Chondrocyte (in vitro differentiated cells): ENCODE data around the gene NFU1. TPM values are rescaled to one million over a fixed set of nuclear protein-coding genes. Genes with fewer than 3 reads are reported as not detected.
A peak's percentile ranks its signal among the peaks of the same experiment; 100 is the strongest.

Source experiments
- DNase-seq: peaks from one replicate; pipeline ENCODE4 v3.0.0; 2021; ENCODE audit warnings: mixed read lengths, low spot score
- H3K27ac Mint-ChIP-seq: one replicate; pipeline ENCODE4 v1.8.0; 2021; ENCODE audit warnings: mild to moderate bottlenecking, moderate library complexity, mixed read lengths; ENCODE audit not compliant: unreplicated experiment
- H3K27me3 Mint-ChIP-seq: 2 replicates; pipeline ENCODE4 v1.8.0; 2021; ENCODE audit warnings: low read depth, mixed read lengths
- H3K36me3 Mint-ChIP-seq: 2 replicates; pipeline ENCODE4 v1.8.0; 2021; ENCODE audit warnings: low read depth, mixed read lengths
- H3K4me1 Mint-ChIP-seq: 2 replicates; pipeline ENCODE4 v1.8.0; 2021; ENCODE audit warnings: low read depth, mild to moderate bottlenecking, mixed read lengths
- H3K4me3 Mint-ChIP-seq: one replicate; pipeline ENCODE4 v1.8.0; 2021; ENCODE audit warnings: mild to moderate bottlenecking, moderate library complexity, mixed read lengths; ENCODE audit not compliant: unreplicated experiment
- H3K9me3 Mint-ChIP-seq: 2 replicates; pipeline ENCODE4 v1.8.0; 2021; ENCODE audit warnings: low read depth, mixed read lengths
- total RNA-seq: library from RNA; stranded (reverse); gene quantifications from 3 replicates; pipeline ENCODE4 v1.2.1, GENCODE V29; 2021
- TF ChIP-seq, protein P1 (sequence below): fragments of 200-600 bp; sonication (generic); IDR thresholded peaks from 2 replicates; pipeline ENCODE4 v1.5.0; 2021; ENCODE audit warnings: antibody characterized with exemption, mild to moderate bottlenecking, moderate library complexity

The NFU1 gene
- total RNA-seq, 1 donor from 2014 or later, result 40.7 TPM

DNA sequence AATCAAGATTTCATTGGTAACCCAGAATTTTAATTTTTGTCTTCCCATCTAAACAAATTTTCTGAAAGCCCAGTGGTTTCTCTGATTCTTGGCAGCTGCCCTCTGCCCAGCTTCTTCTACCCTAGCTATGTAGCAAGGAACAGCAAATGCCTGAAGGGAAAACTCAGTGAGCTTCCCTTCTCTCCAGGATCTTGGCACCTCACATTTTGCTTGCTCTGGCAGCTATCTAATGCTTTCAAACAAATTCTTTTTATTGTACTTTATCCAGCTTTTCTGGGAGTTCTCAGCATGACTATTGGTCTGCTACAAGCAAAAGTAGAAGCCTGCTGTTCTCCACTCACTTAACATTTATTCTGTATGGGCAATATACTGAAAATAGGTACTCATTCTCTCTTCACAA lies 31.9 kb downstream of the NFU1 start:
- Mint-ChIP-seq H3K4me3 (no peak overlapping the region), H3K36me3 (peaks cover 31% of the 10 kb centered on the region), H3K27me3 (no peaks in the 10 kb centered on the region), H3K9me3 (peaks cover 10% of the 10 kb centered on the region), H3K27ac (no peak overlapping the region), H3K4me1 (no peaks in the 10 kb centered on the region)
- TF ChIP-seq, protein P1, sequence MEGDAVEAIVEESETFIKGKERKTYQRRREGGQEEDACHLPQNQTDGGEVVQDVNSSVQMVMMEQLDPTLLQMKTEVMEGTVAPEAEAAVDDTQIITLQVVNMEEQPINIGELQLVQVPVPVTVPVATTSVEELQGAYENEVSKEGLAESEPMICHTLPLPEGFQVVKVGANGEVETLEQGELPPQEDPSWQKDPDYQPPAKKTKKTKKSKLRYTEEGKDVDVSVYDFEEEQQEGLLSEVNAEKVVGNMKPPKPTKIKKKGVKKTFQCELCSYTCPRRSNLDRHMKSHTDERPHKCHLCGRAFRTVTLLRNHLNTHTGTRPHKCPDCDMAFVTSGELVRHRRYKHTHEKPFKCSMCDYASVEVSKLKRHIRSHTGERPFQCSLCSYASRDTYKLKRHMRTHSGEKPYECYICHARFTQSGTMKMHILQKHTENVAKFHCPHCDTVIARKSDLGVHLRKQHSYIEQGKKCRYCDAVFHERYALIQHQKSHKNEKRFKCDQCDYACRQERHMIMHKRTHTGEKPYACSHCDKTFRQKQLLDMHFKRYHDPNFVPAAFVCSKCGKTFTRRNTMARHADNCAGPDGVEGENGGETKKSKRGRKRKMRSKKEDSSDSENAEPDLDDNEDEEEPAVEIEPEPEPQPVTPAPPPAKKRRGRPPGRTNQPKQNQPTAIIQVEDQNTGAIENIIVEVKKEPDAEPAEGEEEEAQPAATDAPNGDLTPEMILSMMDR, result no peak
- no peak for DNase-seq

DNA sequence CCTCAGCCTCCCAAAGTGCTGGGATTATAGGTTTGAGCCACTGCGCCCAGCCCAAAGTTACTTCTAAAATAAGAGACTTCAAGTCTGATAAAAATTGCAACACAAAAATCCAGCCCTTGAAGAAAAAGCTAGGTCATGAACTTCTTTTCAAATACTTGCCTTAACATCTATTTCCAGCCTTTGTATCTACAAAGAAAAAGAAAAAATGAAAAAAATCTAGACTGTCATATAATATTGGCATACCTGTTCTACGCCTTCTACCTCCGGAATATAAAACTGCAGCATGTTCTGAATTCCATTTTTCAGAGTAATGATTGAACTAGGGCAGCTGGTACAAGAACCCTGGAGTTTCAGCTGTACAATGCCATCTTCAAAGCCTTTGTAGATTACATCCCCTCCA lies 37.1 kb downstream of the NFU1 start:
- Mint-ChIP-seq H3K27me3 (no peaks in the 10 kb centered on the region), H3K9me3 (peaks cover 8% of the 10 kb centered on the region), H3K4me1 (peaks cover 13% of the 10 kb centered on the region), H3K4me3 (no peak overlapping the region), H3K36me3 (peaks cover 27% of the 10 kb centered on the region), H3K27ac (no peak overlapping the region)
- TF ChIP-seq, protein P1, result no peak
- DNase-seq, result no peak

DNA sequence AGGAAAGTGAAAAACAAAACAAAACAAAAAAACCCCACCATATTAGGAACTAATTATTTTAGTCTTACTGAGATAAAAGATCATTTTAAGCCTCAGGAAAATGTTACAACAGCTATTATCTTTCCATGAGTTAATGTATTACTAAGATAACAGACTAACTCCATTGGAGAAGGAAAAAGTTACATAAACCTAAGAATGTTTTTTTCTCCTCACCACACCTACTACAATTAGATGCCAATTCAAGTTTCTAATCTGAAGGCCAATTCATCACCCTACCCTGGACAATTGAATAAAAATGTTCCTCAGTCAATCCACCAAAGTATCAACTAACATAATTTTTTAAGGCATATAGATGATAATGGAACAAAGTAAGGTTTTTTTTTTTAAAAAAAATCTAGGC lies 40.0 kb downstream of the NFU1 start:
- TF ChIP-seq, protein P1, result no peak
- Mint-ChIP-seq H3K27me3 (no peaks in the 10 kb centered on the region), H3K9me3 (no peaks in the 10 kb centered on the region), H3K4me3 (no peak overlapping the region), H3K4me1 (peaks cover 13% of the 10 kb centered on the region), H3K36me3 (peaks cover 28% of the 10 kb centered on the region), H3K27ac (peak overlapping the region; percentile 45)
- no peak for DNase-seq

DNA sequence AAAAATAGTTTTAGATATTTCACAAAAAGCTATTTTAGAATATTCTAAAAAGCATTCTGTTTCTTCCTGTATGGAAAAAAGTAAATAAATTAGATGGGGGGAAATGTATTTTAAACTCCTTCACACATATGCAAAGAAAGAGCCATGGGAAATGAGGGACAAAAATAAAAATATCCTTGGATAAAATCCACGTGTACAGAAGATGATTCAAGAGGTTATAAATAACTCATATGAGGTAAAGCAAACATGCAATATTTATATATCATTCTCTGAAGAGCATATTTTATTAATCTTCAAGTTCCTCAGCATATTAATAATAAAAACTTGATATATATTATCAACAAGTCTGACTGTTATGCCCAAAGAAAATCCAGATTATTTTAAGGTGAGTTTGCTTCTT lies 41.4 kb downstream of the NFU1 start:
- Mint-ChIP-seq H3K36me3 (peaks cover 26% of the 10 kb centered on the region), H3K27me3 (no peaks in the 10 kb centered on the region), H3K27ac (peak overlapping the region; percentile 51), H3K4me1 (peaks cover 13% of the 10 kb centered on the region), H3K4me3 (no peak overlapping the region), H3K9me3 (no peaks in the 10 kb centered on the region)
- TF ChIP-seq, protein P1, result no peak
- DNase-seq, result no peak

DNA sequence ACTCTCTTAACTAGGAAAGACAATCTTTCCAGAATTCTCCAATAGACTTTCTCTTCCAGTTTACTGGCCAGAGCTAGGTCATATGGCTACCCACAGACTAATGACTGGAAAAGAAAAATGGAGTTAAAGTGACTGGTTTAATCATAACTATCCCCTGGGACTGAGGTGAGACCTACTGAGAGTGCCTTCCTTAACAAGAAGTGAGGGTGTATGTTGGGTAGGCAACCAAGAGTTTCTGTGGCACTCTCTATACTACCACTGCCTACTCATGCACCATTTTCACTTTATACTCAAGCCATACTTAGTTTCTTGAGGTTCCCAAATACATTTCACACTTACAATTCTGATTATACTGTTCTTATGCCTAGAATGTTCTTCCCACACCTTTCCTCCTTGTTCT lies 43.3 kb downstream of the NFU1 start:
- H3K4me1 Mint-ChIP-seq, result peaks cover 13% of the 10 kb centered on the region
- H3K27me3 Mint-ChIP-seq, result no peaks in the 10 kb centered on the region
- no peak overlapping the region for H3K27ac Mint-ChIP-seq
- no peak overlapping the region for H3K4me3 Mint-ChIP-seq
- DNase-seq, result no peak
- H3K9me3 Mint-ChIP-seq, result no peaks in the 10 kb centered on the region
- H3K36me3 Mint-ChIP-seq, result peaks cover 18% of the 10 kb centered on the region
- TF ChIP-seq, protein P1, result no peak
